Muscle of leg (tissue), 11 donors: ENCODE results near the gene MAML2. TPM values are rescaled to one million over a fixed set of nuclear protein-coding genes. Genes with fewer than 3 reads are reported as not detected.

Experiments used
- DNase-seq: peaks from one replicate; pipeline ENCODE4 v3.0.0; 2013
- H3K27ac ChIP-seq: one replicate; pipeline ENCODE4 v1.5.1; 2013; ENCODE audit warnings: mild to moderate bottlenecking, low read length, control low read depth
- H3K27me3 ChIP-seq: one replicate; pipeline ENCODE4 v1.6.1; 2013; ENCODE audit warnings: low read length; ENCODE audit not compliant: control insufficient read depth, insufficient read depth
- H3K36me3 ChIP-seq: one replicate; pipeline ENCODE4 v1.6.1; 2013; ENCODE audit warnings: low read length; ENCODE audit not compliant: control insufficient read depth, insufficient read depth
- H3K4me1 ChIP-seq: one replicate; pipeline ENCODE4 v1.6.1; 2013; ENCODE audit warnings: low read length; ENCODE audit not compliant: control insufficient read depth, insufficient read depth
- H3K4me3 ChIP-seq: one replicate; pipeline ENCODE4 v1.5.1; 2013; ENCODE audit warnings: low read length, control low read depth
- H3K9me3 ChIP-seq: replicated peaks from 2 replicates; pipeline ENCODE4 v1.6.1; 2013; ENCODE audit warnings: low read depth, low read length; ENCODE audit not compliant: control insufficient read depth
- WGBS: methylation state at CpG from one replicate; pipeline ENCODE4 v1.1.5; 2013; ENCODE audit warnings: missing lambda C conversion rate; ENCODE audit not compliant: insufficient coverage; 5-methylcytosine and 5-hydroxymethylcytosine counted together
- polyA plus RNA-seq, 8 donors: library from polyadenylated mRNA; unstranded; fragments of 120-200 nt; gene quantifications; one replicate each; pipeline versions ENCODE4 v1.2.1 to v1.2.3, GENCODE V29; 2013; ENCODE audit warnings: inconsistent platforms in 1 of 8, low replicate concordance in 1 of 8; ENCODE audit not compliant: insufficient read length in 8 of 8, insufficient read depth in 1 of 8
- total RNA-seq: library from RNA; stranded (reverse); fragments of 120-200 nt; gene quantifications from one replicate; pipeline ENCODE4 v1.2.4, GENCODE V29; 2013

MAML2 gene
- total and polyA plus RNA-seq, 9 donors, result 4.0 to 7.8 (median 5.7) TPM

GRCh38 chr11:96204366-96204659, 138.7 kb downstream of the MAML2 start:
- Histone ChIP-seq H3K4me3 (no peak overlapping the region), H3K27me3 (no peaks in the 10 kb centered on the region), H3K27ac (no peak overlapping the region), H3K4me1 (no peaks in the 10 kb centered on the region), H3K9me3 (no peaks in the 10 kb centered on the region), H3K36me3 (no peaks in the 10 kb centered on the region)
- no peak for DNase-seq

DNA sequence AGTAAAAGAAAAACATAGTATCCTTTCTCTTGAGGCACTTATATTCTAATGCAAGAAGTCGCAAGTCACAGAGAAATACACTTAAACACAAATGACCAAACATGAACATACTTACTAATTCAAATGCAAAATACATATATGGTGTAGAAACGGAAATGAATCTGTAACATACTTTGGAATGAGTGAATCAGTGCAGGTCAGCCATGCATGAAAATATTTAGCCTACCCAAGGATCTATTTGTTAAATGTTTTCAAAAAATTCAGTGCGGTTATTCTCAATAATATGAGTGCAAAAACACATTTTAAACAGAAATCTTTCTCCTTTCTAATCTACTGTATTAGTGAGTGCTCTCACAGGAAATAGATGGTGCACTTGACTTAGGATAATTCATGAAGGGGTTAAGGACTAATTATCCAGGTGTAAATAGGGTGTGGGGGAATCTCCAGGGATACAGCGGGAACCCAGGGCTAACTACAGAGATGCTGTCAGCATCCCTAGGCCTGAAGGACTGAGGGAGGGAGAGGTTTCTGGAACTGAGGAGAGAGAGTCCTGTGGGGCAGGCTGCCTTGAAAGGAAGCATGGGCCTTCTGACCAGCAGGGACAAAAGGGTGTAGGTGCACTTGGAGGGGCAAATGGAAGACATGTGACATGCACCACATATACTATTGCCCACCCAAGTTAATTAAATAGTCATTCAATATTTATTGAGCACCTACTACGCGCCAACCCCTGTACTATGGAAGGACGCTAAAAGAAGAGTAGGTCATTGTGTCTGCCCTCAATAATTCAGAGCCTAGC, 139.2 kb downstream of the MAML2 start:
- no peak for DNase-seq
- Histone ChIP-seq H3K36me3 (no peaks in the 10 kb centered on the region), H3K27me3 (no peaks in the 10 kb centered on the region), H3K27ac (no peak overlapping the region), H3K4me1 (no peaks in the 10 kb centered on the region), H3K9me3 (no peaks in the 10 kb centered on the region), H3K4me3 (no peak overlapping the region)
- no CpG with 5 or more reads among the region's 7 CpGs for WGBS

DNA sequence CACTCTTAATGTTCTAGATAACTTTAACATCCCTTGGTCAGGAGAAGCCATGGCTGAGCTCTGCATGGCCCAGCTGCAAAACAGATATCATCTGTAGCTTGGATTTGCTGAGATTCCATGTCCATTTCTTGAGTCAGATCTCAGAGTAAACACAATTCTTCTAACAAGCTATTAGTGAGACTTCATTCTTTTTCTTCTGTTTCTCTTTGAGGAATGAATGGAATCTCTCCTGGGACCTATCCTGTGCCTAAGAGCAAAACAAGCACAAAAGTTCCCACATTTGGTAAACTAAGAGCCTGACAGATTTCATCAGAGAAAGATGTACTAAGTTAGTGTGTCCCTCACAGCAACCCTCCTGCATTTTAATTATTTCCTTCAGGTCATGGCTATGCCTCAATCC, 142.8 kb downstream of the MAML2 start:
- H3K4me1 ChIP-seq, result peaks cover 5% of the 10 kb centered on the region
- peak overlapping the region; percentile 4 for H3K27ac ChIP-seq
- H3K9me3 ChIP-seq, result no peaks in the 10 kb centered on the region
- H3K36me3 ChIP-seq, result no peaks in the 10 kb centered on the region
- no peaks in the 10 kb centered on the region for H3K27me3 ChIP-seq
- no peak overlapping the region for H3K4me3 ChIP-seq
- DNase-seq, result peak; percentile 40

- Histone ChIP-seq H3K36me3 (no peaks in the 10 kb centered on the region), H3K9me3 (no peaks in the 10 kb centered on the region), H3K27me3 (no peaks in the 10 kb centered on the region), H3K4me1 (peaks cover 5% of the 10 kb centered on the region), H3K4me3 (no peak overlapping the region), H3K27ac (peak overlapping the region; percentile 26)
- peak; percentile 63 for DNase-seq
- WGBS, result no CpG with 5 or more reads among the region's 10 CpGs
These were observed 143.4 kb downstream of the MAML2 start for GRCh38 chr11:96199563-96200025.

DNA sequence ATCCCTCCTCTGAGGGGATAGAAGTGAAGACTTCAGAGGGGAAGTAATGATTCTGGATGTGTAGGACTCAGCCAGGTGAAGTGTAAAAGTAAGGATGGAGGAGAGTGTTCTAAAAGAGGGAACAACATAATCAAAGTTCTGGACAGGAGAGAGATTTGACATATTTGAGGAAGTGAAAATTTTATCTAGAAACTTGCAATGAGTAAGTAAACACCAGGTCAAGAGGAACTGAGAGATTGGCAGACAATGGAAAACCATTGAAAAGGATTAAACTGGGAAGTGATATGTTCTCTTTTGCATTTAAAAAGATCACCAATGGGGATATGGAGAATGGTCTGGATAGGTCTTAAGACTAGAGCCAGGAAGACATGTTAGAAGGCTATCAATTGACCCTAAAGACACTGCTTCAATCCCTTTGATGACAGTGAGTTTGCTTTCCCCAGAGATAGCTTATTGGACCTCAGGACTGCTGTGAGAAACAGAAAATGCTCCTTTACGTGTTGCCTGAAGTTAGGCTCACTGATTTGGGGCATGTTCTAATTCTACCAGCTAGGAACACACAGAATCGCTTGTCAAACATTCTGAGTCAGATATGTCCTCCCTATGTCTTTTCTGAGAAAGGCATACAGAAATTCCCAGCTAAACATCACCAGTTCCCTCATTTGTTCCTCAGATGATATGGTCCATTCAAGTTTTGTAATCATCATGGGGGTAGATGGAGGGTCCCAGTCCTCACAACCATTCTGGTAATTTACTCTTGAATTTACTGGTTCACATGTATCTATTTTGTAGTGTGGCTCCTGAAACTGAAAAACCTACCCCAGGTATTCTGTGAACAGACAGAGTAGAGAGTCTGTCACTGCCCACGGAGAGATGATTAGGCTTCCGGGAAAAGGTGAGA, 144.9 kb downstream of the MAML2 start:
- 96% methylated on average over 2 of the region's 4 CpGs for WGBS
- no peaks in the 10 kb centered on the region for H3K27me3 ChIP-seq
- H3K27ac ChIP-seq, result no peak overlapping the region
- H3K4me3 ChIP-seq, result no peak overlapping the region
- H3K36me3 ChIP-seq, result no peaks in the 10 kb centered on the region
- DNase-seq, result peak; percentile 53
- peaks cover 5% of the 10 kb centered on the region for H3K4me1 ChIP-seq
- no peaks in the 10 kb centered on the region for H3K9me3 ChIP-seq

- H3K36me3 ChIP-seq, result no peaks in the 10 kb centered on the region
- no peak overlapping the region for H3K4me3 ChIP-seq
- H3K9me3 ChIP-seq, result no peaks in the 10 kb centered on the region
- peak overlapping the region; percentile 15 for H3K27ac ChIP-seq
- no peaks in the 10 kb centered on the region for H3K27me3 ChIP-seq
- WGBS, result no CpG with 5 or more reads among the region's 1 CpG
- DNase-seq, result peak; percentile 41
- peaks cover 5% of the 10 kb centered on the region for H3K4me1 ChIP-seq
These were observed 145.9 kb downstream of the MAML2 start for GRCh38 chr11:96197103-96197502.

DNA sequence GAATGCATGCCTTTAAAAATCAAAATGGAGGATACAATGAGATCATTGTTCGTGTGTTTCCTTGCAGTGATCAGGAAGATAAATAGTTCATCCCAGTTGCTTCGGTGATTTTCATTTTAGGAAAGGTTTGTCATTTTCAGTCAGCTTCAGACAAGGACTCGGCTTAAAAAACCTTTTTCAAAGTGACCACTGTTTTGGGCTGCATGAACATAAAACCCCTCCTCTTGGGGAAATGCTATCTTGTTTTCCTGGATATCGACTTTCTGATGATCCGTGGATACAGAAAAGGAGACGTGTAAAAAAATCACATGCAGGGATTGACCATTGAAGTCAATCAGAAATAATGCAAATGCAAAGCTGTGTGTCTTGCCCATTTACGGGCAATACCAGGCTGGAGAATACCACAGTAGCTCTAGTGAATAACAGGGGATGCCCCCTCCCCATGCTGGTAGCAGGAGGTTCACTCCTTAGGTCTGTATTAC, 146.8 kb downstream of the MAML2 start:
- Histone ChIP-seq H3K9me3 (no peaks in the 10 kb centered on the region), H3K4me3 (no peak overlapping the region), H3K36me3 (no peaks in the 10 kb centered on the region), H3K4me1 (peaks cover 5% of the 10 kb centered on the region), H3K27me3 (no peaks in the 10 kb centered on the region), H3K27ac (no peak overlapping the region)
- 70% methylated on average over 2 of the region's 7 CpGs for WGBS
- DNase-seq, result no peak

- H3K27ac ChIP-seq, result no peak overlapping the region
- no CpG with 5 or more reads among the region's 3 CpGs for WGBS
- no peaks in the 10 kb centered on the region for H3K27me3 ChIP-seq
- H3K36me3 ChIP-seq, result no peaks in the 10 kb centered on the region
- no peak for DNase-seq
- no peak overlapping the region for H3K4me3 ChIP-seq
- H3K4me1 ChIP-seq, result peaks cover 5% of the 10 kb centered on the region
- H3K9me3 ChIP-seq, result no peaks in the 10 kb centered on the region
These were observed 147.3 kb downstream of the MAML2 start for GRCh38 chr11:96195671-96196070.

DNA sequence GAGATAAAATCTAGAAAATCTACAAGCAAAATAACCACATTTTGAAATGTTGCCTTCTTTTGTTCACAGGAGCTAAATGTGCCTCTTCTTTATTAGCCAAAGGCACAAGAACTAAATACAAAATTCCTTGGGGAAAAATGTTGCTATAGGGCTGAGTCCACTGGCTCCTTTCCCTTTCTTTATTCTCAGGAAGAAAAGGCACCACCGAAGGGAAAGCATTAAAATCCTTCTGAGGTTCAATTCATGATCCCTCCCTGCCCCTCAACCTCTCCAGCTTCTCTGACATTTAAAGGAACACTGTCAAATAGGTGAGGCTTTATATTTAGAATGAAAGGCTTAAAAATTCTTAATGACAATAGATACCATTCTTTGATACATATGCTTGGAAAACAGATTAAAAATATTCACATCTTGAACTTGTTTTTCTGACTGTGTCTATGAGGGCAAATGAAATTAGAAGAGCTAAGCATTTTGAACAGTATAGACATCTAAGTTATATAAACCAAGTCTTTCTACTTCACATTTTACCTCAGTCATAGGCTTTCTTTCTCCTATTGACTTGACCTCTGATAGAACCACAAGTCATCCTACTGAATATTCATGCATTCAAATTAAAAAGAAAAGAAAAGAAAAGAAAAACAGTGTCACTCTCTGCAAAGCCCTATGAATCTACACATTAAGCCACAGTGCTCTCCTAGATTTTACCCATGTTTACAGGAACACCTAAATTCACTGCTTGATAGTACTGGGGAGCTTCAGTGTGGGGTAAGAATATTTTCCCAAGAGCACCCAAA, 148.2 kb downstream of the MAML2 start:
- no peak overlapping the region for H3K27ac ChIP-seq

More for the DNA sequence above, 148.2 kb downstream of the MAML2 start:
- no CpG with 5 or more reads among the region's 1 CpG for WGBS
- no peaks in the 10 kb centered on the region for H3K36me3 ChIP-seq
- H3K9me3 ChIP-seq, result no peaks in the 10 kb centered on the region
- H3K27me3 ChIP-seq, result no peaks in the 10 kb centered on the region
- no peak overlapping the region for H3K4me3 ChIP-seq
- H3K4me1 ChIP-seq, result peaks cover 5% of the 10 kb centered on the region
- DNase-seq, result no peak
